HG03439 (cell line): ENCODE measurements around the gene CTXN1.
A peak's percentile ranks its signal among the peaks of the same experiment; 100 is the strongest.

Source experiments
- ATAC-seq: cut with Tn5 transposase; IDR thresholded peaks from one replicate; pipeline ENCODE4 v1.9.1; 2021; ENCODE audit warnings: mild to moderate bottlenecking, moderate library complexity; ENCODE audit not compliant: unreplicated experiment

The CTXN1 gene

GRCh38 chr19:7915250-7916102, 10.5 kb downstream of the CTXN1 start:
- no peak for ATAC-seq

DNA sequence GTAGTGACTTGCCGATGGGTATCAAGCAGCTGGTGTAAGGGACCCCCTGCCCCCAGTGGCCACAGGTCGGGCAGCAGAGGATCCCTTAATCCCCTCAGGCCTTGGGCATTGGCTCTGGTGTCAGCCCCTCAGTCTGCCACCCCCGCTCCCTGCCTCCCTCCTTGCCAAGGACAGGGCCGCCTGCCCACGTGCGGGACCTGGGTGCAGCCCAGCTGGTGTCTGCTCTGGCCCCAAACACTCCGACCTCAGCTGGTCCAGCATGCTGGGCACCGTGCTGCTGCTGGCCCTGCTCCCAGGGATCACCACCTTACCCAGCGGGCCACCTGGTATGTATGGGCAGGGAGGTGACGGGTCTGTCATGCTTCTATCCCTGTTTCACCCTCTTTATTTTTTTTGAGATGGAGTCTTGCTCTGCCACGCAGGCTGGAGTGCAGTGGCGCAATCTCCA, 11.3 kb downstream of the CTXN1 start, which contains the start of gene TGFBR3L:
Gene TGFBR3L (plus strand): TSS at position 233 of the 448 bp plus-strand sequence.
- no peak for ATAC-seq

- ATAC-seq, result no peak
Measured at GRCh38 chr19:7914099-7914498, 11.8 kb downstream of the CTXN1 start.

DNA sequence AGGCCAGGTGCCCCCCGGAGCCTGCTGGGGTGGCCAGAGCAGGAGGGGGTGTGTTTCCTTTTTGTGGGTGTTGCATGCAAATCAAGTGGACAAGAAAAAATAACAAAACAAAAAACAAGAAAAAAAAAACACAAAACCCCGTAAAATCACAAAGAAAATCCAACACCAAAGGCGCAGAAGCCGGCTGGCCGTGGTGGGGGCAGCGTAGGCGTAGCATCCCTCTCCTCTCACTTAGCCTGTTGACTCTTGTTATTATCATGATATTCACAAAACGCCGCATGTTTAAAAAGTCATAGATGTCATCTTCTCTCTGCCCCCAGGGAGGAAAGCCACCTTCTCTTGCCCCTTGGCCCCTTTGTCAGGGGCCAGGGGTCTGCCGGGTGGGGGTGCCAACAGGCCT, 12.3 kb downstream of the CTXN1 start:
- ATAC-seq, result no peak

DNA sequence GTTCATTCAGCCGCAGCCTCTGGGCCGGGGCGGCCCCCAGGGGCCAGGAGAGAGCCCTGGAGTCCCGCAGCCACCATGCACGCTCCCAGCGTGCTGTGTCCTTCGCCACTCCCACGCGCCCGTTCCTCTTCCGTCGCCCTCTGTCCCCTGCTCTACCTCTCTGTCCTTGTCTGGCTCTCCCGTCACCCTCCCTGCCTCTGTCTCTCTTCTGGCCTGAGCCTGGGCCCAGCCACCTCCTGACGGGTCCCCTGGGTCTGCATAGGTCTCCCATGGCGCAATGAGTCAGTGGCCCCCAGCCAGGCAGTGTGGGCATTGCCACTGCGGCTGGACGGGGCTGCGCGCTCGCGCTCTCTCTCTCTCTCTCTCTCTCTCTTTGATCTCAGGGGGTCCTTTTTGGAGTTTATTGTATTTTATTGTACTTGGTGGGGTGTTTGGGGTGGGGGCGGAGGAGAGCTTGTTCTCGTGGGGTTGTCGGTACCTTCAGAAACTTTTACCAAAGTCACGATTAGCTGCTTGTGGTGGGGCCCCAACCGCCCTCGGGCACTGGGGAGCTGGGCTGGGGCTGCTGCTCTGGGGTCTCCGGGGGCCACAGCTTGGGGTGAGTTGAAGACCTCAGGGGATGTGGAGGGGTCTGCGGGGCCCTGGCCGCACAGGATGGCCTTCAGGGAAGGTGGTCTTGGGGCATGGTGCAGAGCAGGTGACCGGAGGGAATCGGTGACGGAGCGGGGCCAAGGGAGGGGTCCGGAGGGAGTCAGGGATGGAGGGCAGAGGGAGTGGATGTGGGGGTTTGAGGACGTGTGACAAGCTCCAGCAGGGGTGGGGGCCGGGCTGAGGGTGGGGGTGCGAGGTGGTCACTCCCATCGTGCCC, 13.0 kb downstream of the CTXN1 start:
- no peak for ATAC-seq

DNA sequence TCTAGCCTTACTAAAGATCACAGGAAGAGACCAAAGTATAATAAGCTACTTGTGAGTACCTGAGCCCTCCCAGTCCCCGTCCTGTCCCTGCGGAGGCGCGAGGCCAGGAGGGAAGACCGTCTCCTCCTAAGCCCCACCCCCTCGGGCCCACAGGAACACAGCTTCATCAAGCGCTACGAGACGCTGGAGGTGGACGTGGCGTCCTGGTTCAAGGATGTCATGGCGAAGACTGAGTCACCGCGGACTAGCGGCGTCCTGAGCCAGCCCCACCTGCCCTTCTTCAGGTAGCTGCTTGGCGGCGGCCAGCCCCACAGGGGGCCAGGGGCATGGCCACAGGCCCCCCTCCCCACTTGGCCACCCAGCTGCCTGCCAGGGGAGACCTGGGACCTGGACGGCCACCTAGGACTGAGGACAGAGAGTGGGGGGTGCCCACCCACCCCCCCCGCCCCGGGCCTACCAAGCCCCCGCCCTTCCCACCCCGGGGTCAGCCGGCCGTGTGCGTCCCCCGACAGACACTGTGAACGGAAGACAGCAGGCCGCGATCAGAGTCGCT, 13.7 kb downstream of the CTXN1 start:
- no peak for ATAC-seq

- no peak for ATAC-seq
Measured at GRCh38 chr19:7911508-7912143, 14.3 kb downstream of the CTXN1 start.

GRCh38 chr19:7910321-7911161, 15.4 kb downstream of the CTXN1 start:
- no peak for ATAC-seq

DNA sequence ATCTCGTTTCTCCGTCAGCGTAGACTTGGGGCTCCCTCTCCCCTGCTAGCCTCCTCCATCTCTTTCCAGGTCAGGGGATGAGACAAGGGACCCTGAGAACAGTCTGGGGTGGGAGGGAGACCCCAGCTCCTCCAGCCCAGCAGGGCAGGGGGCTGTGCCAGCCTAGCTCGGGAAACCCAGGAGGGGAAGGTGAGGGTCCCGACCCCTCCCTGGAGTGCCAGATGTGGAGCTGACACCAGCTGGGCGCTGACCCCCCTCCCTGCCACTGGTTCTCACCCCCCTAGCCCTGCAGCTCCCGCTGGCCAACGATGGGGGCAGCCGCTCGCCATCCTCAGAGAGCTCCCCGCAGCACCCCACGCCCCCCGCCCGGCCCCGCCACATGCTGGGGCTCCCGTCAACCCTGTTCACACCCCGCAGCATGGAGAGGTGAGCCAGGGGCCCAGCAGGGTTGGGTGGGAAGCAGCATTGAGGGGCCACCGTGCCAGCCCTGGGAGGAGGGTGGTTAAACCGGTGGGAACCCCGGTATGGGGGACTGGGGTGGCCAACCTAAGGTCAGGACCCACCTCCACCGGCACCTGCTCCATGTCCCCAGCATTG, 16.4 kb downstream of the CTXN1 start:
- no peak for ATAC-seq

GRCh38 chr19:7908742-7909461, 17.0 kb downstream of the CTXN1 start:
- no peak for ATAC-seq

GRCh38 chr19:7908078-7908699, 17.7 kb downstream of the CTXN1 start:
- no peak for ATAC-seq

- no peak for ATAC-seq
Measured at GRCh38 chr19:7907544-7907943, 18.4 kb downstream of the CTXN1 start.

GRCh38 chr19:7907122-7907521, 18.8 kb downstream of the CTXN1 start:
- no peak for ATAC-seq

- no peak for ATAC-seq
Measured at GRCh38 chr19:7905859-7906258, 20.1 kb downstream of the CTXN1 start.

DNA sequence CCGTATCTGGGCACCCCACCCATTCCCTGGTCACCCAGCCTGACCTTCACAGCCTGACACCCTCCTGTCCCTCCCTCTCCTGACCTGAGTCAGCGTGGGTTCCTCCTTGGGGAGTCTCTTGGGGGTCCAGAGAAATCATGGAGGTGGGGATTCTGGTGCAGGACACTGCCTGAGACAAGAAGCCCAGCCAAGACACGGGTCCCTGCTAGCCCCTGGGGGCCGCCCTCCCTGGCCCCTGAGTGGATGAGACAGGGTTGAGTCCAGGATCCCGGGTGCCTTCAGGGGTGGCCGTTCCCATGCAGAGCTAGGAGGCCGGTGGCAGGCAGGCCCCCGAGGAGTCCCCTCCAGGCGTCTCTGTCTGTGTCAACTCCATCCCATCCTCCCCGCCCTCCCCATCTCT, 20.7 kb downstream of the CTXN1 start:
- ATAC-seq, result no peak

DNA sequence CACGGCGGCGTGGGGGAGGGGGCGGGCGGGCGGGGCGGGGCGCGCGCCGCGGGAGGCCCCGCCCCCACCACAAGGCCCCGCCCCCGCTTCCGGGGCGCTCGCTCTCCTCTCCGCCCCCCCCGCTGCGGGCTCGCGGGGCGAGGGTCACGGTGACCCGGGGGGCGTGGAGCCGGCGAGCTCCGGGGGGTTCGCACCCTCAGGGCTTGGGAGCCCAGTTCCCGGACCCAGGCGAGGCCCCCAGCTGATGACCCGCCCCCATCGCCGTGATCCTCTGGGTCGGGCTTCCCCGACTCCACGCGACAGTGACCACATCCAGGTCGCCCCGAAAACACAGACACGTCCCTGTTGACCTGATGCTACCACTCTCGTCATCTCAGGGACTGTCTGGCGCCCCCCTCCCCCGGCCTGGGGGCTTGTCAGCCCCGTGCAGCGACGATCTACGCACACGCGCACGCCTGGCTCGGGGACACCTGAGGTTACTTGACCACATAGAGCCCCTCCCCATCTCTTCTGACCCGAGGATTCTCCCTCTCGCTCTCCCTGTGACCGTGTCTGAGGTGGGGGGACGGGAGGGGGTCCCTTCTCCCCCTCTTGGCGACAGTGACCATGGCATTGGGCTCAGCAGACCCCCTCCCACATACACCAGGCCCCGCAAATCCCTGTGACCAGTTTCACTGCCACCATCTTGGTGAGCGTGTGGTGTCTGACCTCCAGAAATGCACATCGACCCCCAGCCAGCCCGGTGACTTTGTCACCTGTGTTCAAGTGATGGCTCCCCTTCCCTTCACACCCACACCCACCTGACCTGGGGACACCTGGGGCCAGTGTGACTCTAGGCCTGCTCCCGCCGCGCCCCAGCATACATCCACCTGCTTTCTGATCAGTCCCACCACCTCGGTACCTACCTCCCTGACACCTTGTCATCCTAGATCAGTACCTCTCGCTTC, 21.6 kb downstream of the CTXN1 start:
- peak; percentile 33 for ATAC-seq

- ATAC-seq, result peak; percentile 87
Measured at GRCh38 chr19:7903244-7904073, 22.5 kb downstream of the CTXN1 start, which contains the start of gene MAP2K7. Gene MAP2K7, plus strand, starts transcription at chr19:7903877. Its CDS starts 68 bp downstream, at chr19:7903945.
